Endothelial cell of umbilical vein (primary cell): ENCODE measurements around the gene RAB18. TPM values are rescaled to one million over a fixed set of nuclear protein-coding genes. Genes with fewer than 3 reads are reported as not detected.

Experiments
- BruUV-seq: library from RNA; stranded (reverse); fragments of 400-500 nt; replicated peaks from 2 replicates; lab custom pipeline; 2021; lab: Mats Ljungman, UMichigan
- CTCF ChIA-PET: fragments of 300-600, 350-600 bp; sonication (Branson Sonifier 250); formaldehyde crosslinking; loops from one replicate; lab custom pipeline; 2021; ENCODE audit warnings: antibody characterized with exemption, inconsistent platforms; lab: Charles Lee
- POLR2A ChIA-PET: fragments of 300-600, 350-600 bp; sonication (Branson Sonifier 250); formaldehyde crosslinking; loops from one replicate; lab custom pipeline; 2021; ENCODE audit warnings: antibody characterized with exemption, inconsistent platforms; lab: Charles Lee
- DNase-seq: peaks from one replicate; pipeline ENCODE4 v3.0.0-alpha.2; 2011; ENCODE audit warnings: low read depth, low spot score
- FAIRE-seq: peaks from 2 replicates; lab custom pipeline; 2011; peaks lifted over from hg19 to GRCh38; lab: Jason Lieb, UNC
- H2AFZ ChIP-seq: 2 replicates; pipeline ENCODE4 v1.6.0; 2012; ENCODE audit warnings: low read depth, low read length, control low read depth, inconsistent platforms
- H3K27ac ChIP-seq: 2 replicates; pipeline ENCODE4 v1.5.1; 2011; ENCODE audit warnings: low read depth, mild to moderate bottlenecking, control low read depth, low read length, moderate library complexity; ENCODE audit not compliant: insufficient read depth
- H3K27me3 ChIP-seq, 2 experiments: 2 replicates each; pipeline versions ENCODE4 v1.6.0 to v1.6.1; 2011; ENCODE audit warnings: low read length in 2 of 2, mixed read lengths in 1 of 2; ENCODE audit not compliant: control insufficient read depth in 2 of 2, insufficient read depth in 2 of 2
- H3K36me3 ChIP-seq, 2 experiments: 2 replicates in 1 of 2; 3 replicates in 1 of 2; pipeline ENCODE4 v1.5.1; 2011; ENCODE audit warnings: low read length in 2 of 2, mild to moderate bottlenecking in 1 of 2, moderate library complexity in 1 of 2; ENCODE audit not compliant: control insufficient read depth in 2 of 2, insufficient read depth in 2 of 2; ENCODE audit errors: extremely low read depth in 1 of 2
- H3K4me1 ChIP-seq: 3 replicates; pipeline ENCODE4 v1.5.1; 2011; ENCODE audit warnings: mild to moderate bottlenecking, low read length; ENCODE audit not compliant: control insufficient read depth, insufficient read depth; ENCODE audit errors: extremely low read depth
- H3K4me2 ChIP-seq: 2 replicates; pipeline ENCODE4 v1.6.1; 2011; ENCODE audit warnings: low read length, control low read depth, mixed read lengths; ENCODE audit not compliant: insufficient read depth
- H3K4me3 ChIP-seq, 3 experiments: fragments of 200-600 bp in 1 of 3; sonication (generic), shearing (Covaris generic) in 1 of 3; replicated peaks in 1 of 3; 2 replicates each; pipeline ENCODE4 v1.5.1; 2011 to 2016; ENCODE audit warnings: control low read depth in 3 of 3, low read length in 3 of 3, mild to moderate bottlenecking in 2 of 3, inconsistent platforms in 1 of 3, low read depth in 1 of 3, moderate library complexity in 1 of 3; ENCODE audit not compliant: insufficient read depth in 1 of 3
- H3K79me2 ChIP-seq: 2 replicates; pipeline ENCODE4 v1.6.0; 2012; ENCODE audit warnings: low read length, inconsistent platforms; ENCODE audit not compliant: control insufficient read depth, insufficient read depth
- H3K9ac ChIP-seq: replicated peaks from 2 replicates; pipeline ENCODE3; 2011; ENCODE audit warnings: low read length, control low read depth; ENCODE audit not compliant: insufficient read depth; ENCODE audit errors: extremely low read depth
- H3K9me1 ChIP-seq: replicated peaks from 3 replicates; pipeline ENCODE4 v1.6.0; 2011; ENCODE audit warnings: mild to moderate bottlenecking, low read length; ENCODE audit not compliant: control insufficient read depth, insufficient read depth; ENCODE audit errors: extremely low read depth
- H3K9me3 ChIP-seq: replicated peaks from 2 replicates; pipeline ENCODE4 v1.5.1; 2012; ENCODE audit warnings: low read length, inconsistent platforms; ENCODE audit not compliant: control insufficient read depth, insufficient read depth
- H4K20me1 ChIP-seq: replicated peaks from 2 replicates; pipeline ENCODE3; 2011; ENCODE audit warnings: mild to moderate bottlenecking, low read length; ENCODE audit not compliant: control insufficient read depth, insufficient read depth; ENCODE audit errors: extremely low read depth
- EZH2 ChIP-seq: IDR thresholded peaks from 2 replicates; pipeline ENCODE4 v1.6.1; 2012; ENCODE audit warnings: borderline replicate concordance, low read depth, mild to moderate bottlenecking, moderate library complexity, low read length, inconsistent platforms; ENCODE audit not compliant: severe bottlenecking
- JUN ChIP-seq: IDR thresholded peaks from 2 replicates; pipeline ENCODE4 v1.6.1; 2011; ENCODE audit warnings: borderline replicate concordance, low read depth; ENCODE audit not compliant: insufficient read length, insufficient read depth
- POLR2AphosphoS5 ChIP-seq: IDR thresholded peaks from 2 replicates; pipeline ENCODE4 v1.6.1; 2012; ENCODE audit warnings: low read depth, mild to moderate bottlenecking, control low read depth, low read length, moderate library complexity; ENCODE audit not compliant: insufficient read depth
- dilution Hi-C: fragments of 300-500 bp; cut with MboI; formaldehyde crosslinking; loops from one replicate; pipeline ENCODE4 v1.15.0; 2019; ENCODE audit warnings: low sequenced_read_pairs; ENCODE audit not compliant: extremely low pct_ligation_motif_present
- intact Hi-C: fragments of 100-400 bp; cut with micrococcal nuclease; formaldehyde crosslinking; loops from one replicate; pipeline ENCODE4 v1.10.0; 2022
- polyA plus RNA-seq, 4 experiments: library from polyadenylated mRNA; depleted of rRNA in 3 of 4; stranded (reverse) in 3 of 4; unstranded in 1 of 4; fragments of >200 nt; gene quantifications; 2 replicates each; pipeline versions ENCODE4 v1.2.1 to v1.2.3, GENCODE V29; 2011 to 2012; ENCODE audit warnings: missing spikeins in 1 of 4
- total RNA-seq: library from RNA; stranded (reverse); gene quantifications from 2 replicates; pipeline ENCODE4 v1.2.3, GENCODE V29; 2021
- TF ChIP-seq, protein P1 (sequence below), 2 donors: IDR thresholded peaks; 1 replicate in 1 of 2; 2 replicates in 1 of 2; pipeline ENCODE4 v1.5.1; 2011; ENCODE audit warnings: low read length in 2 of 2, mild to moderate bottlenecking in 2 of 2, moderate library complexity in 2 of 2, control low read depth in 1 of 2, inconsistent platforms in 1 of 2, low read depth in 1 of 2; ENCODE audit not compliant: insufficient read depth in 1 of 2; ENCODE audit errors: extremely low read depth in 1 of 2
- TF ChIP-seq, protein P2 (sequence below): IDR thresholded peaks from 2 replicates; pipeline ENCODE4 v1.6.1; 2011; ENCODE audit not compliant: insufficient read depth, insufficient read length

Gene RAB18
- total and polyA plus RNA-seq, 2 donors (not counting 3 experiments of a cell fraction or from before 2014, with no cell fraction given) = 20.4 to 108 TPM

DNA sequence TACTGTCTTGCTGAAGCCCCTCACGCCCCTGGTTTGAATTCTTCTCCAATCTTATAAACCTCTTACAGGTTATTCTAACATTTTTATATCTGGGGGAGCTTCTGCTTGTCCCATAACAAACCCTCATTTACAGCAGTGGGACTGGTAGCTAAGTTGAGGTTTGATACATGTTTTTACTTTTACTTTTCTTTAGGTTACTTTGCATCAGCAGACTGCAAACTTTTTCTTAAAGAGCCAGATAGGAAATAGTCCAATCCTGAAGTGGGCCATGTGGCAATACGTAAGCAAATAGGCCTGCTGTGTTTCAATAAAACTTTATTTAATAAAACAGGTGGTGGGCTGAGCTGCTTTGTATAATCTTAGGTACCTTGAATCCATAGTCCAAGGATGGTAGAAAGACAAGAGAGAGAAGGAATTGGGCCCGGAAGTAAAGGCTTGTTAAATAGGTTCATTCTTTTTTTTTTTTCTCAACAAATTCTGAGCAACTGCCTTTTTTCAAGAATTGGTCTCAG is 27.3 kb downstream of the RAB18 start:
- intact Hi-C loops = no loop called here

DNA sequence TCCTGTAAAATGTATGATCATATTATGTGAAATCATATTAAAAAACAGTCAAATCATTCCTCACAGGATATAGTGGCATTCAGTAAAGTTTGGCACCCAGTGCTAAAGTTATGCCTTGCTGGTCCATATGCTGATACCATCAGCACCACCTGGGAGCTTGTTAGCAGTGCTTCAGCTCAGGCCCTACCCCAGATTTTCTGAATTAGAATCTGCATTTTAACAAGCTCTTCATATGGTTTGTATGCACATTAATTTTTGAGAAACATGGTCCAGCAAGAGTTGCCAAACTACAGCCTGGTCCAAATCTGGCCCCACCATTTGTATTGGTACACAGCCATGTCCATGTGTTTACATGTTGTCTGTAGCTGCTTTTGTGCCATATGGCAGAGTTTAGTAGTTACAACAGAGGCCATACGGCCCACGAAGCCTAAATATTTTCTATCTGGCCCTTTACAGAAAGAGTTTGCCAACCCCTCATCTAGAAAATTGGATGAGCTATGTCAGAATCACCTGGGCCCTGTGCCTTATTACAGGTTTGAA is 30.1 kb downstream of the RAB18 start:
- Histone ChIP-seq H3K4me3 (no peak overlapping the region), H4K20me1 (no peaks in the 10 kb centered on the region), H3K27me3 (no peaks in the 10 kb centered on the region), H3K4me1 (no peaks in the 10 kb centered on the region), H3K4me2 (no peak overlapping the region), H3K9ac (no peak overlapping the region), H3K36me3 (peaks cover 8 to 10% of the 10 kb centered on the region in 2 experiments), H3K79me2 (peaks cover 22% of the 10 kb centered on the region), H3K27ac (no peak overlapping the region), H2AFZ (no peak overlapping the region), H3K9me3 (no peaks in the 10 kb centered on the region), H3K9me1 (no peaks in the 10 kb centered on the region)
- intact Hi-C loops (no loop called here), dilution Hi-C loops (no loop called here)
- no TSS peak for BruUV-seq
- POLR2A ChIA-PET = no interaction called here
- DNase-seq (no peak), FAIRE-seq (no peak)
- TF ChIP-seq POLR2AphosphoS5 = no peak
- TF ChIP-seq, protein P1, sequence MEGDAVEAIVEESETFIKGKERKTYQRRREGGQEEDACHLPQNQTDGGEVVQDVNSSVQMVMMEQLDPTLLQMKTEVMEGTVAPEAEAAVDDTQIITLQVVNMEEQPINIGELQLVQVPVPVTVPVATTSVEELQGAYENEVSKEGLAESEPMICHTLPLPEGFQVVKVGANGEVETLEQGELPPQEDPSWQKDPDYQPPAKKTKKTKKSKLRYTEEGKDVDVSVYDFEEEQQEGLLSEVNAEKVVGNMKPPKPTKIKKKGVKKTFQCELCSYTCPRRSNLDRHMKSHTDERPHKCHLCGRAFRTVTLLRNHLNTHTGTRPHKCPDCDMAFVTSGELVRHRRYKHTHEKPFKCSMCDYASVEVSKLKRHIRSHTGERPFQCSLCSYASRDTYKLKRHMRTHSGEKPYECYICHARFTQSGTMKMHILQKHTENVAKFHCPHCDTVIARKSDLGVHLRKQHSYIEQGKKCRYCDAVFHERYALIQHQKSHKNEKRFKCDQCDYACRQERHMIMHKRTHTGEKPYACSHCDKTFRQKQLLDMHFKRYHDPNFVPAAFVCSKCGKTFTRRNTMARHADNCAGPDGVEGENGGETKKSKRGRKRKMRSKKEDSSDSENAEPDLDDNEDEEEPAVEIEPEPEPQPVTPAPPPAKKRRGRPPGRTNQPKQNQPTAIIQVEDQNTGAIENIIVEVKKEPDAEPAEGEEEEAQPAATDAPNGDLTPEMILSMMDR (IDR thresholded peaks at IDR 0.05; ENCODE audit: extremely low read depth in 1 of 2, insufficient read depth in 1 of 2, low read depth in 1 of 2, low read length in 2 of 2) = no peak
- TF ChIP-seq EZH2 = no peak
- TF ChIP-seq, protein P2, sequence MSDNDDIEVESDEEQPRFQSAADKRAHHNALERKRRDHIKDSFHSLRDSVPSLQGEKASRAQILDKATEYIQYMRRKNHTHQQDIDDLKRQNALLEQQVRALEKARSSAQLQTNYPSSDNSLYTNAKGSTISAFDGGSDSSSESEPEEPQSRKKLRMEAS = no peak
- CTCF ChIA-PET = no interaction called here

More for the DNA sequence above, 27.3 kb downstream of the RAB18 start:
- no peak overlapping the region for H2AFZ ChIP-seq
- H3K9me1 ChIP-seq = no peaks in the 10 kb centered on the region
- H3K4me3 ChIP-seq = no peak overlapping the region
- FAIRE-seq (no peak), DNase-seq (no peak)
- ChIA-PET POLR2A (no interaction called here), CTCF (no interaction called here)
- H3K9me3 ChIP-seq = no peaks in the 10 kb centered on the region
- peaks cover 47% of the 10 kb centered on the region for H3K79me2 ChIP-seq
- no peak overlapping the region for H3K4me2 ChIP-seq
- H4K20me1 ChIP-seq = no peaks in the 10 kb centered on the region
- dilution Hi-C loops = no loop called here
- H3K36me3 ChIP-seq = peaks cover 2 to 8% of the 10 kb centered on the region in 2 experiments
- BruUV-seq = no TSS peak
- no peaks in the 10 kb centered on the region for H3K4me1 ChIP-seq
- TF ChIP-seq EZH2 (no peak), JUN (no peak), POLR2AphosphoS5 (no peak)
- TF ChIP-seq, protein P2 = no peak
- H3K9ac ChIP-seq = no peak overlapping the region
- no peak overlapping the region for H3K27ac ChIP-seq
- no peaks in the 10 kb centered on the region for H3K27me3 ChIP-seq
